Naive B cell (primary cell): ENCODE results near the gene SMIM10L2A. TPM values are rescaled to one million over a fixed set of nuclear protein-coding genes. Genes with fewer than 3 reads are reported as not detected.

Experiments used
- ATAC-seq, 2 donors: fragments of 150-1000 bp; cut with Tn5 transposase; 2 replicates each; pipeline ENCODE4 v1.10.0; 2021; ENCODE audit warnings: low read depth in 2 of 2, mild to moderate bottlenecking in 2 of 2, moderate library complexity in 2 of 2
- DNase-seq: peaks from one replicate; pipeline ENCODE4 v3.0.0; 2022
- H3K27ac Mint-ChIP-seq, 6 donors: one replicate each; pipeline ENCODE4 v1.8.0; 2020 to 2022; ENCODE audit warnings: mild to moderate bottlenecking in 6 of 6, mixed read lengths in 6 of 6, moderate library complexity in 5 of 6, inconsistent platforms in 2 of 6
- H3K27me3 Mint-ChIP-seq, 3 donors: one replicate each; pipeline ENCODE4 v1.8.0; 2021 to 2022; ENCODE audit warnings: mixed read lengths in 3 of 3, mild to moderate bottlenecking in 1 of 3
- H3K36me3 Mint-ChIP-seq, 2 donors: one replicate each; pipeline ENCODE4 v1.8.0; 2020 to 2022; ENCODE audit warnings: mixed read lengths in 2 of 2, inconsistent platforms in 1 of 2, mild to moderate bottlenecking in 1 of 2
- H3K4me1 Mint-ChIP-seq, 3 donors: one replicate each; pipeline ENCODE4 v1.8.0; 2020 to 2022; ENCODE audit warnings: mixed read lengths in 3 of 3, inconsistent platforms in 1 of 3, mild to moderate bottlenecking in 1 of 3, moderate library complexity in 1 of 3
- H3K4me3 Mint-ChIP-seq, 8 donors: one replicate each; pipeline ENCODE4 v1.8.0; 2020 to 2022; ENCODE audit warnings: mild to moderate bottlenecking in 8 of 8, mixed read lengths in 8 of 8, moderate library complexity in 8 of 8, inconsistent platforms in 2 of 8
- H3K9me3 Mint-ChIP-seq, 7 donors: one replicate each; pipeline ENCODE4 v1.8.0; 2020 to 2022; ENCODE audit warnings: mixed read lengths in 7 of 7, mild to moderate bottlenecking in 5 of 7, inconsistent platforms in 2 of 7, moderate library complexity in 1 of 7
- polyA plus RNA-seq, 6 donors: library from polyadenylated mRNA; unstranded; fragments of 300-500 nt; fragmentation: Illumina TruSeq; gene quantifications; one replicate each; pipeline ENCODE4 v1.2.3, GENCODE V29; 2021; ENCODE audit warnings: low read depth in 6 of 6

The SMIM10L2A gene
- polyA plus RNA-seq, 6 donors from 2014 or later = 0.17 TPM; not detected in 5

GRCh38 chrX:135425026-135425965 lies 3.6 kb downstream of the SMIM10L2A start:
- H3K9me3 Mint-ChIP-seq = peaks cover 0 to 2% (median 0%) of the 10 kb centered on the region in 7 donors
- H3K36me3 Mint-ChIP-seq = no peaks in the 10 kb centered on the region
- DNase-seq (no peak), ATAC-seq (no peak)
- H3K4me1 Mint-ChIP-seq = peaks cover 0 to 11% (median 0%) of the 10 kb centered on the region in 3 donors
- H3K27me3 Mint-ChIP-seq = peaks cover 0 to 22% (median 19%) of the 10 kb centered on the region in 3 donors
- H3K27ac Mint-ChIP-seq = peak overlapping the region in 1 of 6 donors; percentile 54
- H3K4me3 Mint-ChIP-seq = no peak overlapping the region

DNA sequence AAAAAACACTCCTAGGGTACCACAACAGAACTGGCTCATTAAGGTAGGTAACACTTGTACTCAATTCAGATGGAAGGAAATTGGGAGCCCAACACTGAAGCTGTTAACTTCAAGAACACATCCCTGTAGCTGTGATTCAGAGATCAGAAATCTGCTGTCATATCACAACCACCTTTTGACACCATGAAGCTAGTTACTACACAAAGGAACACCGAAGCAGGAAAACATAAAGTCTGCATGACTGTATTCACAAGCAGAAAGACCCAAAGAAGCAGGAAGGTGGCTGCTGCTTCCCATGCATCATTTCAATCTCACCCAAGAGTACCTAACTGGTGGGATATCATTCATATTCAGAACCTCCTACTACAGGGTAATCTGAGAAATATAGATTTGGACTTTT lies 7.7 kb downstream of the SMIM10L2A start:
- no peak for ATAC-seq
- DNase-seq = no peak
- Mint-ChIP-seq H3K27ac (no peak overlapping the region), H3K36me3 (peaks cover 0 to 15% of the 10 kb centered on the region in 2 donors), H3K4me1 (no peaks in the 10 kb centered on the region), H3K27me3 (peaks cover 0 to 27% (median 25%) of the 10 kb centered on the region in 3 donors), H3K9me3 (peaks cover 3 to 13% (median 10%) of the 10 kb centered on the region in 7 donors), H3K4me3 (no peak overlapping the region)

- H3K4me1 Mint-ChIP-seq = no peaks in the 10 kb centered on the region
- H3K36me3 Mint-ChIP-seq = peaks cover 0 to 15% of the 10 kb centered on the region in 2 donors
- no peak for DNase-seq
- no peak overlapping the region for H3K27ac Mint-ChIP-seq
- no peak overlapping the region for H3K4me3 Mint-ChIP-seq
- H3K27me3 Mint-ChIP-seq = peaks cover 0 to 31% (median 21%) of the 10 kb centered on the region in 3 donors
- H3K9me3 Mint-ChIP-seq = peaks cover 3 to 13% (median 10%) of the 10 kb centered on the region in 7 donors
- no peak for ATAC-seq
Measured at GRCh38 chrX:135431886-135432285, 10.1 kb downstream of the SMIM10L2A start.

DNA sequence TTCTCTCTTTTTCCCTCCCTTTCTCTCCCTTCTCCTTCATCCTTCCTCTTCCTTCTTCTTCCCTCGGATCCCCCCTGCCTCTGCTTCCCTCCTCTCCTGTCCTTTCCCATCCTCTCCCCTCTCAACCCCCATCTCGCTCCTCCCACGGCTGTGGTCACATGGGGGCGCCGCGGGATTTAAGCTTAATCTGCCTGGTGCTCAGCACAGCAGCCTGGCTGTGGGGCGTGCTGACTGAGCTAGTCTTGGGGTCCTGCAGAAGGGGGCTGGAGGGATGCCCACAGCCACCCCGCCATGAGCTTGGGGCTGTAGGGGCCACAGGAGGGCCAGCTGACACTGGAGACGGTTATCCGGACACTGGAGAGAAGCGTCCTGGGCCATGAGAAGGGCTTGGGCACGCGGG lies 10.7 kb downstream of the SMIM10L2A start:
- ATAC-seq = no peak
- Mint-ChIP-seq H3K27ac (no peak overlapping the region), H3K9me3 (peaks cover 3 to 13% (median 10%) of the 10 kb centered on the region in 7 donors), H3K4me3 (no peak overlapping the region), H3K36me3 (peaks cover 0 to 15% of the 10 kb centered on the region in 2 donors), H3K27me3 (peaks cover 0 to 31% (median 27%) of the 10 kb centered on the region in 3 donors), H3K4me1 (no peaks in the 10 kb centered on the region)
- DNase-seq = no peak

GRCh38 chrX:135432881-135433521 lies 11.3 kb downstream of the SMIM10L2A start:
- peaks cover 3 to 13% (median 10%) of the 10 kb centered on the region in 7 donors for H3K9me3 Mint-ChIP-seq
- H3K4me3 Mint-ChIP-seq = no peak overlapping the region
- ATAC-seq = no peak
- H3K27me3 Mint-ChIP-seq = peaks cover 0 to 31% (median 29%) of the 10 kb centered on the region in 3 donors
- no peak for DNase-seq
- no peaks in the 10 kb centered on the region for H3K4me1 Mint-ChIP-seq
- H3K36me3 Mint-ChIP-seq = peaks cover 0 to 15% of the 10 kb centered on the region in 2 donors
- no peak overlapping the region for H3K27ac Mint-ChIP-seq

DNA sequence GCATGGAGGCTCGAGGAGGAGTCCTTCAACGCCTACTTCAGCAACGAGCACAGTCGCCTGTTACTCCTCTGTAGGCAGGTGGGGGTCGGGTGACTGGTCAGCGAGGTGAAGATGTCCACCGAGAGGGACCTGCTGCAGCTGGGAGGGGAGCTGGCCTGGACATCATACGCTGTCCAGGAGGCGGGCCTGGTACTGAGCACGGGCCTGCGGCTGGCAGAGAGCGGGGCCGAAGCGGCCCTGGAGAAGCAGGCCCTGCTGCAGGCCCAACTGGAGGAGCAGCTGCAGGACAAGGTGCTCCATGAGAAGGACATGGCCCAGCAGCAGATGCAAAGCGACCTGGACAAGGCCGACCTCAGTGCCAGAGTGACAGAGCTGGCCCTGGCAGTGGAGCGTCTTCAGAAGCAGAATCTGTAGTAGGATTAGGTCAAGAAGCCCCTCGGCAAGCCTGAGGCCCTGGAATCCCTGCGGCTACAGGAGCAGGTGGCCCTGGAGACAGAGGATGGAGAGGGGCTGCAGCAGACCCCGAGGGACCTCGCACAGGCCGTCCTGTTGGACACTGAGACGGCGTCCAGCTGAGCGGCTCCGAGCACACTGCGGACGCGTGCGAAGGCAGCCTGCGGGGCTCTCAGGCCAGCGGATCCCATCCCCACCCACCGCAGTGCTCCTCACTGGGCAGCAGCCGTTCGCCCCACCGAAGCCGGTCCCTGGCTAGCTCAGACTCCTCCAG lies 11.9 kb downstream of the SMIM10L2A start:
- Mint-ChIP-seq H3K4me1 (no peaks in the 10 kb centered on the region), H3K4me3 (no peak overlapping the region), H3K36me3 (peaks cover 0 to 15% of the 10 kb centered on the region in 2 donors), H3K27me3 (peaks cover 0 to 31% (median 29%) of the 10 kb centered on the region in 3 donors), H3K27ac (no peak overlapping the region), H3K9me3 (peaks cover 3 to 13% (median 10%) of the 10 kb centered on the region in 7 donors)
- ATAC-seq (no peak), DNase-seq (no peak)

- peaks cover 3 to 13% (median 8%) of the 10 kb centered on the region in 7 donors for H3K9me3 Mint-ChIP-seq
- peaks cover 0 to 31% (median 29%) of the 10 kb centered on the region in 3 donors for H3K27me3 Mint-ChIP-seq
- H3K36me3 Mint-ChIP-seq = peaks cover 0 to 15% of the 10 kb centered on the region in 2 donors
- no peak for DNase-seq
- no peak overlapping the region for H3K27ac Mint-ChIP-seq
- H3K4me1 Mint-ChIP-seq = no peaks in the 10 kb centered on the region
- no peak for ATAC-seq
- H3K4me3 Mint-ChIP-seq = no peak overlapping the region
Measured at GRCh38 chrX:135434258-135435138, 12.8 kb downstream of the SMIM10L2A start.

- H3K27ac Mint-ChIP-seq = no peak overlapping the region
- H3K4me3 Mint-ChIP-seq = no peak overlapping the region
- H3K9me3 Mint-ChIP-seq = peaks cover 3 to 13% (median 8%) of the 10 kb centered on the region in 7 donors
- no peaks in the 10 kb centered on the region for H3K4me1 Mint-ChIP-seq
- H3K36me3 Mint-ChIP-seq = peaks cover 0 to 15% of the 10 kb centered on the region in 2 donors
- peaks cover 2 to 22% (median 21%) of the 10 kb centered on the region in 3 donors for H3K27me3 Mint-ChIP-seq
- DNase-seq = no peak
- no peak for ATAC-seq
Measured at GRCh38 chrX:135435139-135435922, 13.6 kb downstream of the SMIM10L2A start.

- Mint-ChIP-seq H3K9me3 (peaks cover 3 to 12% (median 7%) of the 10 kb centered on the region in 7 donors), H3K4me1 (no peaks in the 10 kb centered on the region), H3K27me3 (peaks cover 3 to 17% (median 16%) of the 10 kb centered on the region in 3 donors), H3K4me3 (no peak overlapping the region), H3K36me3 (peaks cover 0 to 11% of the 10 kb centered on the region in 2 donors), H3K27ac (no peak overlapping the region)
- DNase-seq (no peak), ATAC-seq (no peak)
Measured at GRCh38 chrX:135435933-135436332, 14.2 kb downstream of the SMIM10L2A start.

GRCh38 chrX:135436456-135436855 lies 14.7 kb downstream of the SMIM10L2A start:
- no peak for ATAC-seq
- H3K36me3 Mint-ChIP-seq = peaks cover 0 to 5% of the 10 kb centered on the region in 2 donors
- H3K4me3 Mint-ChIP-seq = no peak overlapping the region
- DNase-seq = no peak
- H3K27me3 Mint-ChIP-seq = peaks cover 3 to 11% (median 11%) of the 10 kb centered on the region in 3 donors
- no peak overlapping the region for H3K27ac Mint-ChIP-seq
- H3K9me3 Mint-ChIP-seq = peaks cover under 1 to 7% (median 3%) of the 10 kb centered on the region in 7 donors
- H3K4me1 Mint-ChIP-seq = no peaks in the 10 kb centered on the region

DNA sequence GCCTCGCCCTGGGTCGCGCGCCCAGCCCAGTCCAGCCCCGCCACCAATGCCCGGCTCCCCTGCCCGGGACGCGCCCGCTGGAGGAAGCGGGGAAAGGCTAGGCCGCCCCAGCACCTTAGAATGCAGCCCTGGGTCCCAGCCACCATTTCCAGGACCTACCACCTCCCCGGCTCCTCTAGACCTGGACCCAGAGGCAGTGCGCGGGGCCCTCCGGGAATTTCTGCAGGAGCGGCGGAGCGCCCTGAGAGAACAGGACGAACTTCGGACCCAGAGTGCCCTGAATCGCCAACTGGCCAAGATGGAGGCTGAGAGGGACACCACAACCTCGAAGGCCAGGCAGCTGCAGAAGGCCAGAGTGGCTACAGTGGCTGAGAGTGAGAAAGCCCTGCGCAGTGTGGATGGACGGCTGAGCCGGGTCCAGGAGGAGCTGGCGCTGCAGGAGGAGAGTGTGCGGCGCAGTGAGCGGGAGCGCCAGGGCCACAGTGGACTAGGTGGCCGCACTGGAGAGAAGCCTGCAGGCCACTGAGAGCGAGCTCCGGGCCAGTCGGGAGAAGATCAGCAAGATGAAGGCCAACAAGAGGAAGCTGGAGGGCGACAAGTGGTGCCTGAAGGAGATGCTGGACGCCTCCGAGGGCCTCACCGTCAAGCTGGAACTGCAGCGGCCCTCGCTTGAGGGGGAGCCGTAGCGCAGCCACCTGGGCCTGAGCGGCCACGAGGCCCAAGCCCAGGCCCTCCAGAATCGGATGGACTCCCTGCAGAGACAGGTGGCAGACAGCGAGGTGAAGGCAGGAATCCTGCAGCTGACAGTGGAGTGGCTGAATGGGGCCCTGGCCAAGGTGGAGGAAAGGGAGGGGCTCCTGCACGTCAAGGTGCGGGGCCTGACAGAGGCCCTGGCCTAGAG lies 15.5 kb downstream of the SMIM10L2A start:
- Mint-ChIP-seq H3K27me3 (peaks cover 3 to 8% (median 7%) of the 10 kb centered on the region in 3 donors), H3K36me3 (no peaks in the 10 kb centered on the region), H3K4me1 (no peaks in the 10 kb centered on the region), H3K4me3 (no peak overlapping the region), H3K27ac (no peak overlapping the region), H3K9me3 (peaks cover 0 to 2% (median 0%) of the 10 kb centered on the region in 7 donors)
- DNase-seq (no peak), ATAC-seq (no peak)
